Nephron progenitor cell (in vitro differentiated cells): ENCODE data around the gene NEK2.
A peak's percentile ranks its signal among the peaks of the same experiment; 100 is the strongest.
"Not testable (repeated sequence)": the region's sequence is repeated elsewhere in the genome, so short reads cannot be mapped to it uniquely, and the experiment has no call there.

Experiments used
- DNase-seq: peaks from one replicate; pipeline ENCODE4 v3.0.0; 2021
- H3K27ac Mint-ChIP-seq: 2 replicates; pipeline ENCODE4 v1.8.0; 2021; ENCODE audit warnings: mild to moderate bottlenecking, moderate library complexity, mixed read lengths
- H3K27me3 Mint-ChIP-seq: 2 replicates; pipeline ENCODE4 v1.8.0; 2021; ENCODE audit warnings: mild to moderate bottlenecking, low read depth, mixed read lengths; ENCODE audit not compliant: poor library complexity
- H3K36me3 Mint-ChIP-seq: 2 replicates; pipeline ENCODE4 v1.8.0; 2021; ENCODE audit warnings: low read depth, mixed read lengths
- H3K4me1 Mint-ChIP-seq: 2 replicates; pipeline ENCODE4 v1.8.0; 2021; ENCODE audit warnings: mixed read lengths
- H3K4me3 Mint-ChIP-seq: 2 replicates; pipeline ENCODE4 v1.8.0; 2021; ENCODE audit warnings: mild to moderate bottlenecking, moderate library complexity, mixed read lengths
- H3K9me3 Mint-ChIP-seq: 2 replicates; pipeline ENCODE4 v1.8.0; 2021; ENCODE audit warnings: mild to moderate bottlenecking, moderate library complexity, mixed read lengths
- TF ChIP-seq, protein P1 (sequence below): fragments of 200-600 bp; sonication (generic); IDR thresholded peaks from 2 replicates; pipeline ENCODE4 v1.5.0; 2021; ENCODE audit warnings: antibody characterized with exemption

Gene NEK2

DNA sequence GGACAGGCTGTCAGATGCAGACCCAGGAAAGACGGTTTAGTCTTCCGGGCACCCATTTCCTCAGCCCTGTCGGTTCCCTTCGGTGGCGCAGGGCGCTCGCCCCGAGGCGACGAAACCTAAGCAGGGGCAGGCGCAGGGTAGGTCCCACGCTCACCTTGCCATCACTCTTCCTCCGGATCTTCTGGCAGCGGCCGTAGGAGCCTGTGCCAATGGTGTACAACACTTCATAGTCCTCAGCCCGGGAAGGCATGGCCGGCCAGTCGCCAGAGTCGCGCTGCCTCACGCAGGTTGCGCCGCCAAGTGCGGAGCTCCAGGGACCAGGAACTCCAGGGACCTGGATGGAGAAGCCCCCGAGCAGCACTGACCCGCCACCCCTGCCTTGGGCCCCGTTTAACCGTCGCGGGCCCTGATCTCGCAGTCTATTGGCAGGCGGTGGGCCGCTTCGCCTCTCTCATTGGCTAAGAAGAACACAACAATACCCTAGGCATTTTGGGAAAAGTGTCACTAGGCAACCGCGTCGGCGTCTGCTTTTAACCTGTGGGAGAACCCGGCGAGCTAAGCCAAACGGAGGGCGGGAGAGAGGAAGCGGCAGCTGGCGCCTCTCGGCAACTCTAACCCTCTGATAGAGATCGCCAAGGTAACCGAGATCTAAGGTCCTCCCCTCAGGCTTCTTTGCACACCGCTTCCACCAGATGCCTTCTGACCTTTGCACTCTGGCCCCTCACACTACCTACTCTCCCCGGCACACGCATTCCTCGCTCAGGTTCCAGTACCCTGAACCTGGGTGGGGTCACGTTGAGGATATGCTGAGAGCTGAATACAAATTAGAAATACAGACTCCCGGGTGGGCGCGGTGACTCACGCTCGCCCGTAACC is at the start of gene NEK2:
Gene NEK2, minus strand, starts transcription at position 392 of the 876 bp plus-strand sequence. Its CDS starts 142 bp downstream, at position 250.
- peak within 1 kb of the TSS; percentile 99 for H3K27ac Mint-ChIP-seq
- TF ChIP-seq, protein P1, sequence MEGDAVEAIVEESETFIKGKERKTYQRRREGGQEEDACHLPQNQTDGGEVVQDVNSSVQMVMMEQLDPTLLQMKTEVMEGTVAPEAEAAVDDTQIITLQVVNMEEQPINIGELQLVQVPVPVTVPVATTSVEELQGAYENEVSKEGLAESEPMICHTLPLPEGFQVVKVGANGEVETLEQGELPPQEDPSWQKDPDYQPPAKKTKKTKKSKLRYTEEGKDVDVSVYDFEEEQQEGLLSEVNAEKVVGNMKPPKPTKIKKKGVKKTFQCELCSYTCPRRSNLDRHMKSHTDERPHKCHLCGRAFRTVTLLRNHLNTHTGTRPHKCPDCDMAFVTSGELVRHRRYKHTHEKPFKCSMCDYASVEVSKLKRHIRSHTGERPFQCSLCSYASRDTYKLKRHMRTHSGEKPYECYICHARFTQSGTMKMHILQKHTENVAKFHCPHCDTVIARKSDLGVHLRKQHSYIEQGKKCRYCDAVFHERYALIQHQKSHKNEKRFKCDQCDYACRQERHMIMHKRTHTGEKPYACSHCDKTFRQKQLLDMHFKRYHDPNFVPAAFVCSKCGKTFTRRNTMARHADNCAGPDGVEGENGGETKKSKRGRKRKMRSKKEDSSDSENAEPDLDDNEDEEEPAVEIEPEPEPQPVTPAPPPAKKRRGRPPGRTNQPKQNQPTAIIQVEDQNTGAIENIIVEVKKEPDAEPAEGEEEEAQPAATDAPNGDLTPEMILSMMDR, result no peak

DNA sequence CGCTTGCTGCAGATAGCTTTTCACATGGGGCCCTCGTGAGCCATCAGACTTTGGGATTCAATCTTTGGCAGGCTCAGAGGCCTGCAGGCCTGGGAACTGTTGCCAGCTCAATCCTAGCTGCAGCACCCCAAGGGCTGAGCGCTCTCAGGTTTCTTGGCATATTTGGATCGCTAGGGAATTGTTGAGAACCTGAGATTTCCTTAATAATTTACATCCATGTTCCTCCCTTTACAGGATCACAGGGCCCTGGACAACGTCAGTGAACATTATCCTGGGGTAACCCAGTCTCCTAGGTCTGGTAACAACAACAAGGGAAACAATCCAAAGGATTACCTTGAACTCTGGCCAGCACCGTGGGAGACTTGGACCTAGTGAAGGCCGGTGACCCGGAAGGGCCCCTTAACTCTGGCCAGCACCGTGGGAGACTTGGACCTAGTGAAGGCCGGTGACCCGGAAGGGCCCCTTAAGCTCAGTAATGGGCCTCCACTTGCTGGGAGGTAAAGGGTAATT is 49.3 kb upstream of the NEK2 start:
- Mint-ChIP-seq H3K36me3 (no peaks in the 10 kb centered on the region), H3K27me3 (no peaks in the 10 kb centered on the region), H3K4me1 (peaks cover 26% of the 10 kb centered on the region), H3K9me3 (peaks cover 10% of the 10 kb centered on the region), H3K27ac (peak overlapping the region; percentile 92), H3K4me3 (peak overlapping the region; percentile 16)
- DNase-seq, result peak; percentile 56
- TF ChIP-seq, protein P1, result no peak

More for the DNA sequence above, at the start of gene NEK2:
- Mint-ChIP-seq H3K4me3 (peak within 1 kb of the TSS; percentile 95), H3K36me3 (peaks cover 27% of the 10 kb centered on the region), H3K9me3 (no peaks in the 10 kb centered on the region), H3K4me1 (peaks cover 47% of the 10 kb centered on the region), H3K27me3 (peaks cover 5% of the 10 kb centered on the region)
- peak; percentile 91 for DNase-seq

DNA sequence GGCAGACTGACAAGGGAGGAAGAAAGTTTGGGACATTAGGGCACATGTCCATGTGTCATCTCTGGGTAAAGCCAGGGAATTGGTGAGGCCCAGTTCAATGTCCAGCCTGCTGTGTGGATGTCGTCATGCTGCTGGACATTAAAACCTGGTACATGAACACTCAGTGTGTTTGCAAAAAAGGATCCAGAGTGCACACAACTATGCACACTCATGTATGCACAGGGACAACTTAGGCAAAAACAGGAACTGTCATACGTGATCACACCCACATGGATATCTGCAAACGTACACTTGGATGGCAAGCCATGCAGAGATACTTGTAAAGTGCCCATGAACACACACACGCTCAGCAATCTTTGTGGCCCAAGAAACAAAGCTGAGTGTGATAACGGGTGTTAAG is 47.9 kb upstream of the NEK2 start:
- no peak for DNase-seq
- Mint-ChIP-seq H3K27ac (no peak overlapping the region), H3K4me3 (no peak overlapping the region), H3K4me1 (peaks cover 26% of the 10 kb centered on the region), H3K27me3 (no peaks in the 10 kb centered on the region), H3K36me3 (no peaks in the 10 kb centered on the region), H3K9me3 (peaks cover 14% of the 10 kb centered on the region)
- TF ChIP-seq, protein P1, result no peak

DNA sequence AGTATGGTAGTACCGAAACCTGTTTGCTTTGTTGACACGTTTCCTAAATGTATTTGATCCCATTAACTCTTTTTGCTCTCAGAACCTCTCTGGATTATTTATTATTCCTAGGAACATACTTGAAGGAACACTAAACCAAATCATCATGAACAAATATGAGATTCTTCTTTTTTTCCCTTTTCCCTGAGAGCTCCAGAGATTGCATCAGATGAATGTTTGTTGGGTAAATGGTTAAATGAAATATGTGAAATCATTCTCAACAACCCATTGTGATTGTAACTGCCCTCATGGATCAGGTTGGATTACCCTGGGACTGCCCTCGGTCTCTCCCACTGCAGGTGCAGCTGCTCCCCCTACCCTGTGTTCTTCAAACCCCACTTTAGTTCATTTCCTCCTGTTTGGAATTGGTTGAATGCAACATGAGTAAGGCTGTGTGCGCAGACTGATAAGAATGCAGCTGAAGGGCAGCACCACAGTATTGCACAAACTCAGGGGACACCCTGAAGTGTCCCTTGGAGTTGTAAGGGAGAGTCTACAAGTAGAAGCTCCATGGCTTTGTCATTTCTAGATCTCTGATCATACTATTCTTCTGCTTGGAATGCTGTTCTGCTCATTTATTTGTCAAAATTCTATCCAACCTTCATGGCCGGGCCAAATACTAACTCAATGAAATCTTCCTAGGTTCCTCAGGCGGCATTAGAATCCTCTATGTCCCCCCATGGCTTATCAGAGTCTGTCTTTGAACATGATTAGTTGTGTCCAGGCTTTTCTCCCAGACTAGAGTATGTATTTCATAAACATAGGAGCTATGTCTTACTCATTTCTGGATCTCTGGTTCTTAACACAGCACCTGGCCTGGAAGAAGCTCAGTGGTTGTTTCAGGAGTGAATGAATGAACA is 47.1 kb upstream of the NEK2 start:
- Mint-ChIP-seq H3K9me3 (peaks cover 14% of the 10 kb centered on the region), H3K4me3 (no peak overlapping the region)
- DNase-seq, result no peak

DNA sequence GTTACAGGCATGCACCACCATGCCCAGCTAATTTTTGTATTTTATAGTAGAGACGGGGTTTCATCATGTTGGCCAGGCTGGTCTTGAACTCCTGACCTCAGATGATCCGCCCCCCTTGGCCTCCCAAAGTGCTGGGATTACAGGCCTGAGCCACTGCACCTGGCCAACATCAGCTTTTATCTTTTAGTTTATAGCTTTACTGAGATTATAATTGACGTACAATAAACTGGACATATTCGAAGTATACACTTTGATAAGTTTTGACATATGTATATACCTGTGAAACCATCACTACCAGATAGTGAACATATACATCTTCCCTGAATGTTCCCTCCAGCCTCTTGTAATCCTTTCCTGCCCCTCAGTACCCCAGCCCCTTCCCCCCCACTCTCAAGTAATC is 41.1 kb upstream of the NEK2 start:
- not testable (repeated sequence) for DNase-seq, H3K27me3 Mint-ChIP-seq, H3K27ac Mint-ChIP-seq, H3K4me1 Mint-ChIP-seq, H3K4me3 Mint-ChIP-seq, H3K36me3 Mint-ChIP-seq
- H3K9me3 Mint-ChIP-seq, result peaks cover 14% of the 10 kb centered on the region

More for the DNA sequence above, 47.1 kb upstream of the NEK2 start:
- TF ChIP-seq, protein P1, result no peak
- Mint-ChIP-seq H3K4me1 (peaks cover 26% of the 10 kb centered on the region), H3K27ac (peak overlapping the region; percentile 62), H3K36me3 (no peaks in the 10 kb centered on the region), H3K27me3 (no peaks in the 10 kb centered on the region)

DNA sequence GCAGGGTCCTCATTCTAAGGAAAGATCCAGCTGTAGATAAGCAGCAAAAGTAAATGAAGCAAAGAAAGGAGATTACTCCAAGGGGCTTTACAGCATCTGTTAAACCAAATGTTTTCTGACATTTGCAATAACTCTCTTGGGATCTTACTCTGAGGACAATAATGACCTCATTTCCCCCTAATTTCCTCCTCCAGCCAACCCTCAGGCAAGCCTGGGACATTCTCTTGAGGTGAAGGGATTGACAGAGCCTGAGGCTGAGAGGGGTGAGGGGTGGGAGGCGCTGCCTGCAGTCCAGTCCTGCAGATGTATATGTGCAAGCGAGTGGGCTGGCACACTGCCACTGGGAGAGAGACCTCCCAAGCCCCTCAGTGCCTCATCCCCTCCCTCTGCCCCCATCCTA is 40.5 kb upstream of the NEK2 start:
- Mint-ChIP-seq H3K27me3 (no peaks in the 10 kb centered on the region), H3K9me3 (peaks cover 9% of the 10 kb centered on the region)

More for the DNA sequence above, 40.5 kb upstream of the NEK2 start:
- no peaks in the 10 kb centered on the region for H3K36me3 Mint-ChIP-seq
- TF ChIP-seq, protein P1, result no peak
- DNase-seq, result no peak
- no peak overlapping the region for H3K4me3 Mint-ChIP-seq
- H3K4me1 Mint-ChIP-seq, result peaks cover 6% of the 10 kb centered on the region
- peak overlapping the region; percentile 79 for H3K27ac Mint-ChIP-seq
